ENCODE measurements around the gene FNDC5.

The FNDC5 gene

DNA sequence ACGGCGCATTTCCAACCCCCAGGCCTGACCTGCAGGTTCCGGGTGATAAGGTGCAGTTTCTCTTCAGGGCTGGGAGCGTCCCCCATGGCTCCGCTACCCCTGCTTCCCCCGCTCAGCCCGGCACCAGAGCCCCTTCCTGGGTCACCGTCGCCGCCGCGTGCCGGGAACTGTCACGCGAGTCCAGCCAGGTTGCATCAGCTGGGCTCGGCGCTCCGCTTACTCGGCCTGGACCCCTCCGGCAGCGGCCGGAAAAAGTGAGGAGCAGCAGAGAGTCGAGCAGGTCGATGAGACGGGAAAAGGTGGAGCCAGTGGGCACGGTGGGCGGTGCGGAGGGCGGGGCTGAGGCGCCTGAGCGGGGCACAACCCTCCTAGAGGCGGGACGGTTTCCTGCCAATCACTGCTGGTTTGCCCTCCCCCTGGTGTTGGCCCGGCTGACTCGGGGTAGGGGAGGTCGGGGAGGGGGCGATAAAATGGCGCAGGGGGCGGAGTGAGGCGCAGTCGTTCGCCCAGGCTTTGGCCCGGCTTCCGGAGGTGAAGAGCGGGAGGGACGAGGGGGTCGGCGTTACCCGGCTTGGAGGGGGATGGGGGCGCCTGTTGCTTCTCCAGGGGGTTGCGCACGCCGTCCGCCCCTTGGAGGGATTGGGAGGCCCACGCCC is 53.4 kb downstream of the FNDC5 start, which contains the start of the genes S100PBP and YARS1:
TSS of gene S100PBP (plus strand) at position 495 of the 656 bp plus-strand sequence. CDS start 8,447 bp downstream, outside the sequence.
TSS of gene YARS1 (minus strand) at position 200 of the 656 bp plus-strand sequence. CDS start at position 86, 114 bp downstream.
- in situ Hi-C loops (cut with MboI; ENCODE audit: low sequenced_read_pairs) = no loop called here

DNA sequence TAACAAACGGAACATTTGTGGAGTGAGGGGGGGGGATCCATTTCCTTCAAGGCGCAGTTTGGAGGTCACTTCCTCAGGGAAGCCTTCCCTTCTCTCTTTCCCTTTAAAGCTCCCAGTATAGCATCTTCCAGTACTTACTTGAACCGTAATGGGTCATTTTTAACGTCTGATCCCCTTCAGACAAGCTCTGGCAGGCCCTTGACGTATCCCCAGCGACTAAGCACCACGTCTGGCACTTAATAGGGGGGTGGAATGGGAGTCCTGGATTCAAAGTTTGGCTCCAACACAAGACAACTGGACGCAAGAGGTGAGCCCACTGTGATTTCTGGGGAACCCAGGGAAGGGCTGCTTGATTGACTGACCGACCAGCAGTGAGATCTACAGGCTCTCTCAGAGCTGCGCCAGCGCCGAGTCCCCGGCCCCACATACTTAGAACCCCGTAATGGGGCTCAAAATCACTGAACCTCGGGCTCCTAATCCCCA is 54.0 kb downstream of the FNDC5 start:
- in situ Hi-C loops (cut with MboI; ENCODE audit: low sequenced_read_pairs) = no loop called here

DNA sequence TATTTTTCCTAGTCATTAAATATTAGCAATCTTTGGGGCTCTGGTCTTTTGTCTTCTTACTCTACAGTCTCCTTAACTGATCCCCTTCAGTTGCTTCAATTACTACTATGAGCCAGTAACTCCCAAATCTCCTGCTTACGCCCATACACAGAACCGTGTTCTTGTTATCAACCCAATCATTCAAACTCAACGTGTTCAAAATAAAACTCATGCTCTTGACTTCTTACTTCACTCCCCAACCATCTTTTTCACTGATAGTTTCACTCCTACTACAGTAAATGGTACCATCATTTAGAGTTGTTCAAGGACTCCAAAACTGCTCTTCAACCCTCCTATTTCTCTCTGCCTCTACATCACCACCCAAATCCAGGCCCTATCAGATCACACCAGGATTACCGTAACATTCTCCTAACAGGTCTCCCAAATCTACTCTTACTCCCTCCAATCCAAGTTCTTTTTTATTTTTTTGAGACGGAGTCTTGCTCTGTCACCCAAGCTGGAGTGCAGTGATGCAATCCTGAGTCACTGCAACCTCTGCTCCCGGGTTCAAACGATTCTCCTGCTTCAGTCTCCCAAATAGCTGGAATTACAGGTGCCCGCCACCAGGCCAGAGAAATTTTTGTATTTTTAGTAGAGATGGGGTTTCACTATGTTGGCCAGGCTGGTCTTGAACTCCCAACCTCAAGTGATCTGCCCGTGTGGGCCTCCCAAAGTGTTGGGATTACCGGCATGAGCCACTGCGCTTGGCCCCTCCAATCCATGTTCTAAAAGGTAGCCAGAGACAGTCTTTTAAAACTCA is 56.6 kb downstream of the FNDC5 start:
- in situ Hi-C loops (cut with MboI; ENCODE audit: low sequenced_read_pairs) = no loop called here

All from HL-60/S4 treated with phorbol 12-myristate 13-acetate at 8.2 ng/mL for 4 days and 3 days (cell line).